ENCODE data around the gene RAB33A.

DNA sequence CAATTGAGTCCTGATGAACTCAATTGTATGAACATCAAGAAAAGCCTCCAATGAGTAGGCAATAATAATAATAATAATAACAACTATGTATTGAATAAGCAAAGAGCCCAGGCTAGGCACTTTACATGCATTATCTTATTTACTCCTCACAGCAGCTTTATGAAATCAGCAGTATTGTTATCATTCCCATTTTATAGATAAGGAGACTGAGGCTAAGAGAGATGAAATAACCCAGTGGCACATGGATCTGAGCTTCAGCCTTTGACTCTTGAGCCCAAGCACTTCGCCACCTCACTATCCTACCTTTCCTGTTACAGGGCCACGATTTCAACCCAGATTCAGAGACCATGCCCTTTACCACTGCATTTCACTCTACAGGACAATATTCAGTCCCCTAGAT, 3.2 kb downstream of the RAB33A start:
- TF ChIP-seq CTCF (conservative IDR thresholded peaks at IDR 0.05; ENCODE audit: low read length) (no peak), EZH2phosphoT487 (IDR thresholded peaks at IDR 0.05; ENCODE audit: borderline replicate concordance, low read depth, low read length) (no peak)

All from OCI-LY7 (cell line).